ENCODE measurements around the gene C12orf60.

C12orf60 gene

GRCh38 chr12:14777271-14777670 lies 26.2 kb upstream of the C12orf60 start:
- DNase-seq: no peak

- DNase-seq: no peak
Measured at GRCh38 chr12:14779834-14780233, 23.6 kb upstream of the C12orf60 start.

GRCh38 chr12:14780859-14781258 lies 22.6 kb upstream of the C12orf60 start:
- no peak for DNase-seq

GRCh38 chr12:14781563-14781962 lies 21.9 kb upstream of the C12orf60 start:
- DNase-seq: no peak

- DNase-seq: no peak
Measured at GRCh38 chr12:14782756-14783155, 20.7 kb upstream of the C12orf60 start.

DNA sequence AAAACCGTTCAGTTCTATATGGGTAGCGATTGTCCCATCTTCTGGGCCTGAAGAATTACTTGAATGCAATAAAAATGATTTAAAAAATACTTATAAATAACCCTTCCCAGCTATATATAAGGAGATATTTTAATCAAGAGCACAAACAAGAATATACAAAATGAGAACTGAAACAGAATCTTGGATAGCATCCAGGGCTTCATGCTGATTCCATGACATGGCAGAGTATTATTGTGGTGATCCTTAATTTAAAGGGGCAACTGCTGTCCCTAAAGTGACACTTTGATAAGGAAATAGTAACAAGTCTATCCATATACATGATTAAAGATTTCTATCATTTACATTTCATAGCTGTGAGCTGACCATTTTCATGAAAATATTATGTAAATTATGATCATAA lies 19.0 kb upstream of the C12orf60 start:
- DNase-seq: no peak

DNA sequence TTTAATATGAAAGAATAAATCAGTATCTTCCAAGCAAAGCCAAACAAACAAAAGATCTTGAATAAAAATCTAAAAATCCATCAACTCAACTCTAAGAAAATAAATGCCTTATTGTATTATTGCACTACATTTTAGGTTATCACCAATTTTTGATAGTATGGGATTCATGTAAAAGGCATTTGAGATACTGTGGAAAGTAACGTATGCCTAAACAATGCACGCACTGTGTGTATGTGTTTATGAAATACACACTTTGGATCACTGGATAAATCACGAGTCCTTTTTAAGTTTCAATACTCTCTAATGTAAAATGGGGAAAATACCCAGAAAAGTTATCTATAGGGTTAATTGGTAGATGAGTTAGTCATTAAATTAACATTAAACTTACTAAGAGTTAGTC lies 17.9 kb upstream of the C12orf60 start:
- DNase-seq: no peak

- DNase-seq: no peak
Measured at GRCh38 chr12:14795028-14795448, 8.4 kb upstream of the C12orf60 start.

DNA sequence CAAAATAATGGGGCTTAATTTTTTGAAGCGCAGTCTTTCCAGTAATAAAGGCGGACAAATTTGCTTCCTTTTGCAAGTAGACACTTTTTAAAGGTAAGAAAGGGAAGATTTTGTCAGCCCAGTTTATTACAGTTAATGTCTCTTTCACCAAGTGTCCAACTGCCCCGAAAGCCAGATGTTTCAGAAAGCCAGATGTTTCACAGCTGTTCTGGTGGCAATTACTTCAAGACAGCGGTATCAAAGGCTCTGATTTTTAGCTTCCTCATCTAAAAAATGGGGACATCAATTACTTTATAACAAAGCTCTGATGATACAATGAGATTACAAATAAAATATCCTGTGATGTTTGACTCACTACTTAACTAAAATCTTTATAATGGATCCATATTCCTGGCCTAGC lies 1.2 kb upstream of the C12orf60 start:
- no peak for DNase-seq

- no peak for DNase-seq
Measured at GRCh38 chr12:14802721-14803010, 804 bp upstream of the C12orf60 start.

GRCh38 chr12:14803830-14804160 lies 325 bp downstream of the C12orf60 start:
- DNase-seq: no peak

DNA sequence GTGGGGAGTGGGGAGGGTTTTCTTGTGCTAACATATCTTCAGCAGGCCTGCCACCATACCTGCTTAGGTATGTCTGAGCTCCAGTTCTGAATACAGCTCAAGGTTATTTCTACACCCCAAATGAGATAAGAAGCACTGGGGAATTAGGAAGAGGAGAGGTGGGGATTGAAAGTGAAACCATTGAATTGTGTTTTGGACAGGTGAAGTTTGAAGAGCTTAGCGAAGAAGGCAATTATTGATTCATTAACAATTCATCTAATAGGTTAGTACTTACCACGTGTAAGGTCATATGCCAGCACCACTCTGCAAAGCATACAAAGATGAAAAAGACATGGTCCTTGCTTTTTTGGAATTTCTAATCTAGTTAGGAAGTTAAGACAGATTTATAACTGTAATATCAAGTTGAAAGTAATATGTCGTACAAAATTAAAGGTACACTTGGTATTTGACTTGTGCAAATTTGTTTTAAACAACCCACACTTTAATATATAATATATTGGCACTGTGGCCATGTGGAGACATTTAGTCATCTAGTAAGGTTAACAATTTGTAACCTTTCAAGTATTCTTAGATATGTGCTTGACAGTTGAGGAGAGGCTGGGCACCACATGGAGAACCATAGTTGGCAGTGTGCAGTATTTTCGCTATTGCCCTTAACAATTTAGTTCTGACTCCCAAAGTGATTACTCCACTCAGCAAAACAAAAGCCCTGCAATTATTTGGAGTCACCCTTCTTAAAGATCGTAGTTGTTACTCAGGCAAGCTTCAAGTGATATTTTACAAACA lies 6.9 kb downstream of the C12orf60 start:
- no peak for DNase-seq

GRCh38 chr12:14810953-14811483 lies 7.5 kb downstream of the C12orf60 start:
- DNase-seq: no peak

DNA sequence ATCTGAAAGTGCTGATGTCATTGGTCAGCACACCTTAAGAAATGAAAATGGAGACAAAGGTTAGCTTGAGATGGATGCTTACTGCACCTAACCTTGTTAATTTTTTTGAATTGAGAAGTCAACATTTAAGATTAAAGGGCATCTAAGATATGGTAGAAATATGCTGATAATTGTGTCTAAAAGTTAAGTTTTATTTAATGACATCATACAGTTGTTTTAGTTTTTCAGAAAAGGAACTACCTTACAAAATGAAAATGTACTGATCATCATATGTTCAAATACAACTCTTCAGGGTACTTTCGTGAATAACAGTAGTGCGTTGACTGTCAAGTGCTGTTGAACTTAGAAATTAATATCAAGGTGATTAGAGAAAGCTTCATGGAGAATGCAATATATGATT lies 8.0 kb downstream of the C12orf60 start:
- DNase-seq: no peak

- DNase-seq: no peak
Measured at GRCh38 chr12:14814014-14814413, 10.5 kb downstream of the C12orf60 start, which contains the start of gene SMCO3. Gene SMCO3 (minus strand): TSS chr12:14814182. CDS start chr12:14806680, 7,502 bp downstream.

GRCh38 chr12:14824012-14824634 lies 20.7 kb downstream of the C12orf60 start:
- DNase-seq: no peak

DNA sequence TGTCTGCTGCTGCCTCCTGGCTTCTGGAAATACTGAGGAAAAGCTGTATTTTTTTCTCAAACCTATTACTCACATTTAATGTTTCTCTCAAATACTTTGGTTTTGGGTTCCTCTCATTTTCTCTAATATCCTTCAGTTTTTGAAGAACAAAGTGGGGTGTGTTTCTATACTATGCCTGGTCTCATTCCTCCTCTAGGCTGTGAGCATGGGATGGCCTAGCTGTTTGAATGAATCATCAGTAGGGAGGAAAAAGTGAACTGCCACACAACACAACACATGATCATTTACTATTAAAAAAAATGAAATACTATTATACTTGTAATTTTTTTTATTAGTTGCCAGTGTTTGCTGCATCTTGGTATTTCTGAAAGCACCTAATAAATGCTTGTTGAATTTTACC lies 21.8 kb downstream of the C12orf60 start:
- no peak for DNase-seq

DNA sequence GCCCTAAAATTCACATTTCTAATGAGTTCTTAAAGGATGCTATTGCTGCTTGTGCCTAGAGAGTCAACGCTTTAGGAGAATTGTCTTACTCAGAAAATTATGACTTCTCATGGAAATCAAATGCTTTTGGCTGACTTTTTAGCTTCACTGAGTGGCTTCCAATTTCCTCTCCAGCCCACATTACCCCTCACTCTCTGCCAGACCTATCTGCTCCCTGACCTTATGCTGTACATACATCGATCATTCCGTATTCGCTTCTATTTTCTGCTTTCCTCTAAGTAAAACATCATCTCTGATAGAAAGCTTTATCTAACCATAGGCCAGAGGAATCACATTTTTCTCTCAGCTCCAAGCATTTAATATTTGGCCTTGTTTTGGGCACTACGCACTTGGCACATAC lies 23.0 kb downstream of the C12orf60 start:
- DNase-seq: no peak

- DNase-seq: no peak
Measured at GRCh38 chr12:14827043-14827442, 23.6 kb downstream of the C12orf60 start.

- DNase-seq: no peak
Measured at GRCh38 chr12:14828892-14829291, 25.4 kb downstream of the C12orf60 start.

- no peak for DNase-seq
Measured at GRCh38 chr12:14833336-14833735, 29.9 kb downstream of the C12orf60 start.

DNA sequence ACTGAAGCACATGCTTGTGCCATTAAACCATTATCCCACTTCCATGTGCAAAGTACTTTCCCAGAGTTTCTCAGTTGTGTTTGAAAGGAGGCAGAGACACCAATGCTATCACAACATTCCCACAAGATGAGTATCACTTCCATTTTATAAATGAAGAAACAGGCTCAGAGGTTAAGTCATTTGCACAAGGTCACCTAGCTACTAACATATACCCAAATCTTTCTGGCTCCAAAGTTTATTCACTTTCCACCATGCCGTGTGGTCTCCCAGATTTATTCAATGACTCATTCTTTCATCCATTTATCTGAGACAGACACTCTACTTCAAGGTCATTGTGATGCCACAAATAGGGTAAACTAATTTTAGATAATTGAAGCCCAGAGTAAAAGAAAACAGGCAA lies 30.5 kb downstream of the C12orf60 start:
- DNase-seq: no peak

DNA sequence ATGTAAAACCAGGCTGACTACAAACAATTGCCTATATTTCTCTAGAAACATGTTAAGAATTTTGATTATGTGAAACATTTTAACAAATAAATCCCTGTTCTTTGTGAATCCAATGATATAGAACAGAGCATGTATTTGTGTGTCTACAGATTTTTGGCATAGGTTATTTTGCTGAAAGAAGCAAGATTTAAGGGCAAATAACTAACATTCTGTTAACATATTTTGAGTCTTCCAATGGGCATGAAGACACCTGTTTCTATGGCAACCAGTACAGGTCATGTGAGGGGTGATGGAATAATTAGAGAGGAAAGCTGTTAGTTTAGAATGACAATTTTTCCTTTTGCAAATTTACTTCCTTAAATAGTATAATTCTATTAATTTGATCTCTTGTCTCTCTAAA lies 31.0 kb downstream of the C12orf60 start:
- no peak for DNase-seq

- no peak for DNase-seq
Measured at GRCh38 chr12:14836336-14837210, 33.1 kb downstream of the C12orf60 start.

All from CD4-positive, alpha-beta T cell treated with Interleukin-6 for 4 hours (primary cell).